ENCODE results near the gene ECM1. TPM values are rescaled to one million over a fixed set of nuclear protein-coding genes. Genes with fewer than 3 reads are reported as not detected.

Gene ECM1
- polyA plus RNA-seq, 1 experiment, result 122 TPM

GRCh38 chr1:150508982-150509381 lies 1.1 kb downstream of the ECM1 start:
- CTCF ChIA-PET, result interaction anchor here (1.2 to 1.5 kb wide), 2 partner anchors 21 to 52 kb away, joined by 4 read pairs; no protein-coding TSS in a partner anchor
- no peak overlapping the region for H3K27ac ChIP-seq (ENCODE audit: low read depth, low read length)
- H3K9me3 ChIP-seq (ENCODE audit: control insufficient read depth, insufficient read depth, low read length), result no peaks in the 10 kb centered on the region
- POLR2A ChIA-PET, result interaction anchor here (1.0 kb wide), 1 partner anchor 22 kb away, joined by 4 read pairs; the partner anchor contains the start of gene TARS2
- no peak for TF ChIP-seq CTCF (IDR thresholded peaks at IDR 0.05; ENCODE audit: low read depth, low read length)
- H3K27me3 ChIP-seq (ENCODE audit: control insufficient read depth, insufficient read depth, low read length), result no peaks in the 10 kb centered on the region
- DNase-seq (ENCODE audit: low read depth, low spot score), result no peak
- H3K4me3 ChIP-seq (ENCODE audit: low read depth, low read length), result peak overlapping the region; percentile 70

GRCh38 chr1:150511551-150511950 lies 3.6 kb downstream of the ECM1 start:
- TF ChIP-seq CTCF (IDR thresholded peaks at IDR 0.05; ENCODE audit: low read depth, low read length), result no peak
- CTCF ChIA-PET, result interaction anchor here (0.8 kb wide), 1 partner anchor 21 kb away, joined by 3 read pairs; no protein-coding TSS in a partner anchor

GRCh38 chr1:150511985-150512660 lies 4.2 kb downstream of the ECM1 start:
- H3K27ac ChIP-seq (ENCODE audit: low read depth, low read length), result no peak overlapping the region
- POLR2A ChIA-PET, result no interaction called here
- no peaks in the 10 kb centered on the region for H3K27me3 ChIP-seq (ENCODE audit: control insufficient read depth, insufficient read depth, low read length)
- DNase-seq (ENCODE audit: low read depth, low spot score), result no peak
- no peak for TF ChIP-seq CTCF (IDR thresholded peaks at IDR 0.05; ENCODE audit: low read depth, low read length)
- H3K9me3 ChIP-seq (ENCODE audit: control insufficient read depth, insufficient read depth, low read length), result no peaks in the 10 kb centered on the region
- CTCF ChIA-PET, result interaction anchor here (0.8 kb wide), 1 partner anchor 20 kb away, joined by 3 read pairs; no protein-coding TSS in a partner anchor
- no peak overlapping the region for H3K4me3 ChIP-seq (ENCODE audit: low read depth, low read length)

More at GRCh38 chr1:150511551-150511950, 3.6 kb downstream of the ECM1 start:
- H3K9me3 ChIP-seq (ENCODE audit: control insufficient read depth, insufficient read depth, low read length), result no peaks in the 10 kb centered on the region
- no peak overlapping the region for H3K4me3 ChIP-seq (ENCODE audit: low read depth, low read length)
- no peak for DNase-seq (ENCODE audit: low read depth, low spot score)
- no peak overlapping the region for H3K27ac ChIP-seq (ENCODE audit: low read depth, low read length)
- POLR2A ChIA-PET, result no interaction called here
- H3K27me3 ChIP-seq (ENCODE audit: control insufficient read depth, insufficient read depth, low read length), result no peaks in the 10 kb centered on the region

- H3K27ac ChIP-seq (ENCODE audit: low read depth, low read length), result no peak overlapping the region
- H3K4me3 ChIP-seq (ENCODE audit: low read depth, low read length), result no peak overlapping the region
- TF ChIP-seq CTCF (IDR thresholded peaks at IDR 0.05; ENCODE audit: low read depth, low read length), result no peak
- CTCF ChIA-PET, result no interaction called here
- H3K9me3 ChIP-seq (ENCODE audit: control insufficient read depth, insufficient read depth, low read length), result no peaks in the 10 kb centered on the region
- H3K27me3 ChIP-seq (ENCODE audit: control insufficient read depth, insufficient read depth, low read length), result no peaks in the 10 kb centered on the region
- no peak for DNase-seq (ENCODE audit: low read depth, low spot score)
- POLR2A ChIA-PET, result no interaction called here
Observed at GRCh38 chr1:150512846-150513245, 4.9 kb downstream of the ECM1 start.

GRCh38 chr1:150513351-150513791 lies 5.5 kb downstream of the ECM1 start:
- Histone ChIP-seq H3K27ac (ENCODE audit: low read depth, low read length) (no peak overlapping the region), H3K27me3 (ENCODE audit: control insufficient read depth, insufficient read depth, low read length) (no peaks in the 10 kb centered on the region), H3K9me3 (ENCODE audit: control insufficient read depth, insufficient read depth, low read length) (no peaks in the 10 kb centered on the region), H3K4me3 (ENCODE audit: low read depth, low read length) (no peak overlapping the region)
- ChIA-PET CTCF (interaction anchor here (1.4 kb wide), 1 partner anchor 47 kb away, joined by 4 read pairs; no protein-coding TSS in a partner anchor), POLR2A (no interaction called here)
- no peak for DNase-seq (ENCODE audit: low read depth, low spot score)
- no peak for TF ChIP-seq CTCF (IDR thresholded peaks at IDR 0.05; ENCODE audit: low read depth, low read length)
